Mesenchymal stem cell (in vitro differentiated cells and primary cell): Measurements from ENCODE around the gene RIC1.

Experiments used
- DNase-seq: peaks from one replicate; pipeline ENCODE4 v3.0.0-alpha.2; 2013
- H2AFZ ChIP-seq: one replicate; pipeline ENCODE4 v1.6.1; 2013; ENCODE audit warnings: low read depth, mild to moderate bottlenecking, control low read depth, inconsistent platforms, low read length, moderate library complexity
- H2AK5ac ChIP-seq: 2 replicates; pipeline ENCODE4 v1.6.1; 2013; ENCODE audit warnings: low read length, moderate library complexity, mild to moderate bottlenecking, inconsistent platforms; ENCODE audit not compliant: severe bottlenecking
- H2BK120ac ChIP-seq: one replicate; pipeline ENCODE4 v1.6.1; 2013; ENCODE audit warnings: low read depth, mild to moderate bottlenecking, inconsistent platforms, low read length, moderate library complexity
- H2BK12ac ChIP-seq, 2 experiments: one replicate each; pipeline ENCODE4 v1.6.1; 2013; ENCODE audit warnings: inconsistent platforms in 2 of 2, low read length in 2 of 2, mild to moderate bottlenecking in 2 of 2, moderate library complexity in 2 of 2, control low read depth in 1 of 2
- H2BK15ac ChIP-seq: one replicate; pipeline ENCODE4 v1.6.1; 2013; ENCODE audit warnings: mild to moderate bottlenecking, low read depth, inconsistent platforms; ENCODE audit not compliant: poor library complexity, severe bottlenecking
- H2BK5ac ChIP-seq: 2 replicates; pipeline ENCODE4 v1.6.1; 2013; ENCODE audit warnings: low read depth, mild to moderate bottlenecking, low read length, control low read depth, inconsistent platforms; ENCODE audit not compliant: poor library complexity, severe bottlenecking
- H3K14ac ChIP-seq, 2 experiments: one replicate each; pipeline ENCODE4 v1.6.1; 2013; ENCODE audit warnings: inconsistent platforms in 2 of 2, low read length in 2 of 2, control low read depth in 1 of 2, mild to moderate bottlenecking in 1 of 2, moderate library complexity in 1 of 2
- H3K18ac ChIP-seq, 2 experiments: one replicate each; pipeline ENCODE4 v1.6.1; 2013; ENCODE audit warnings: inconsistent platforms in 2 of 2, low read length in 2 of 2, control low read depth in 1 of 2, low read depth in 1 of 2, mild to moderate bottlenecking in 1 of 2
- H3K23ac ChIP-seq, 2 experiments: one replicate each; pipeline ENCODE4 v1.6.1; 2013; ENCODE audit warnings: inconsistent platforms in 2 of 2, low read length in 2 of 2, mild to moderate bottlenecking in 2 of 2, moderate library complexity in 2 of 2, control low read depth in 1 of 2
- H3K27ac ChIP-seq: 2 replicates; pipeline ENCODE4 v1.5.1; 2013; ENCODE audit warnings: mild to moderate bottlenecking, moderate library complexity, low read length, control low read depth, inconsistent platforms; ENCODE audit not compliant: poor library complexity, severe bottlenecking
- H3K27me3 ChIP-seq, 2 experiments: 2 replicates each; pipeline versions ENCODE4 v1.6.1 to v1.7.0; 2013; ENCODE audit warnings: low read length in 2 of 2, mild to moderate bottlenecking in 2 of 2, moderate library complexity in 2 of 2, control low read depth in 1 of 2, inconsistent platforms in 1 of 2; ENCODE audit not compliant: control insufficient read depth in 1 of 2, insufficient read depth in 1 of 2
- H3K36me3 ChIP-seq, 2 experiments: 2 replicates each; pipeline versions ENCODE4 v1.6.1 to v1.7.0; 2013; ENCODE audit warnings: low read length in 2 of 2, control low read depth in 1 of 2, inconsistent platforms in 1 of 2, low read depth in 1 of 2, mild to moderate bottlenecking in 1 of 2; ENCODE audit not compliant: insufficient read depth in 2 of 2, control insufficient read depth in 1 of 2
- H3K4ac ChIP-seq, 2 experiments: one replicate each; pipeline ENCODE4 v1.6.1; 2013; ENCODE audit warnings: inconsistent platforms in 2 of 2, low read length in 2 of 2, mild to moderate bottlenecking in 2 of 2, moderate library complexity in 2 of 2, control low read depth in 1 of 2, low read depth in 1 of 2
- H3K4me1 ChIP-seq: 2 replicates; pipeline ENCODE4 v1.6.1; 2013; ENCODE audit warnings: low read depth, low read length, control low read depth; ENCODE audit not compliant: control insufficient read depth, insufficient read depth
- H3K4me2 ChIP-seq: 2 replicates; pipeline ENCODE4 v1.6.1; 2013; ENCODE audit warnings: low read length, mild to moderate bottlenecking, inconsistent platforms; ENCODE audit not compliant: poor library complexity, severe bottlenecking
- H3K4me3 ChIP-seq, 2 experiments: 2 replicates each; pipeline versions ENCODE4 v1.5.1 to v1.7.0; 2013; ENCODE audit warnings: low read length in 2 of 2, mild to moderate bottlenecking in 2 of 2, control low read depth in 1 of 2, low read depth in 1 of 2; ENCODE audit not compliant: insufficient read depth in 1 of 2
- H3K79me1 ChIP-seq: replicated peaks from 2 replicates; pipeline ENCODE4 v1.6.1; 2013; ENCODE audit warnings: mild to moderate bottlenecking, control low read depth, low read length, inconsistent platforms; ENCODE audit not compliant: poor library complexity, severe bottlenecking
- H3K9ac ChIP-seq: 2 replicates; pipeline ENCODE4 v1.7.0; 2013; ENCODE audit warnings: mild to moderate bottlenecking, low read length, moderate library complexity
- H3K9me3 ChIP-seq: 2 replicates; pipeline ENCODE4 v1.7.0; 2013; ENCODE audit warnings: mild to moderate bottlenecking, low read length; ENCODE audit not compliant: control insufficient read depth
- H4K8ac ChIP-seq: one replicate; pipeline ENCODE4 v1.6.1; 2013; ENCODE audit warnings: inconsistent platforms, mild to moderate bottlenecking, low read length, moderate library complexity
- H4K91ac ChIP-seq: one replicate; pipeline ENCODE4 v1.6.1; 2013; ENCODE audit warnings: mild to moderate bottlenecking, low read length, inconsistent platforms
- WGBS: methylation state at CpG from one replicate; pipeline ENCODE4 v1.1.7; 2013; ENCODE audit warnings: mixed read lengths; 5-methylcytosine and 5-hydroxymethylcytosine counted together

The RIC1 gene

DNA sequence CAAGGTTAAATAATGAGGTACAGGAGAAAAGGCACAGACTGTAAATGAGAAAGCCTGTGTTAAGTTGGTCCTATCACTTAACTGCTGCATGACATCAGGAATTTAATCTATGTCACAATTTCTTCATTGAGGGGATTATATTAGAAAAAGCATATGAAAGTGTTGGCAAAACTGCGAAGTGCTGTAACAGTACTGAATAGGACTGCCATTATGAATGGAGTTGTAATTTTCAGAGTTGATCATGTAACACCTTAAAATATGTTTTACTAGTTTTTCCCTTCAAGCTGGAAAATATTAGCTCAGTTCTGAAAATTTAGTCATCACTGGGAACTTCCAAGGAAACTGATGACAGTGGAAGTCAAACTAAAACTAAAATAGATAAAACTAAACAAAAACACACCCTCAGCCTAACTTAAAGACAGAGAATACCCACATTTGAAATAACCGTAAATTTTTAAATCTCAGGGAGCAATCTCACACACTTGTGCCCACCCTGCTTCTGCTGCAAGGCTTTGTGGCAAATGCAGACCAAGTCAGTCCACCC, 158.9 kb downstream of the RIC1 start:
- Histone ChIP-seq H2BK120ac (peak overlapping the region; percentile 19), H3K27ac (no peak overlapping the region), H3K9me3 (no peaks in the 10 kb centered on the region), H3K14ac (no peak overlapping the region), H2BK5ac (no peak overlapping the region), H4K8ac (no peak overlapping the region), H3K4me3 (no peak overlapping the region), H3K79me1 (peaks cover 11% of the 10 kb centered on the region), H2AK5ac (no peak overlapping the region), H3K4me2 (no peak overlapping the region), H2AFZ (no peak overlapping the region), H3K18ac (no peak overlapping the region), H3K9ac (no peak overlapping the region), H3K23ac (no peak overlapping the region), H3K27me3 (no peaks in the 10 kb centered on the region), H3K4me1 (no peaks in the 10 kb centered on the region), H4K91ac (no peak overlapping the region), H2BK12ac (no peak overlapping the region), H3K36me3 (peaks cover 10 to 28% of the 10 kb centered on the region in 2 experiments), H3K4ac (no peak overlapping the region), H2BK15ac (no peak overlapping the region)
- DNase-seq = peak; percentile 35
- 94% methylated on average over 2 of the region's 2 CpGs for WGBS

DNA sequence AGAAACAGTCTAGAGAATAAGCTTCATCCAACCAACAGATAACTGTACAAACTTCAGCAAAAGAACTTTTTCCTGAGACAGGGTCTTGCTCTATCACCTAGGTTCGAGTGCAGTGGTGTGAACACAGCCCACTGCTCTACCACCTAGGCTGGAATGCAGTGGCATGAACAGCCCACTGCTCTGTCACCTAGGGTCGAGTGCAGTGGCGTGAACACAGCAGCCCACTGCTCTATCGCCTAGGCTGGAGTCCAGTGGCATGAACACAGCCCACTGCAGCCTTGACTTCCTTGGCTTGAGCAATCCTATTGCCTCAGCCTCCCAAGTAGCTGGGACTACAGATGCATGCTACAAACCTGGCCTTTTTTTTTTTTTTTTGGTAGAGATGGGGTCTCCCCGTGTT, 160.6 kb downstream of the RIC1 start:
- no peak for DNase-seq

GRCh38 chr9:5790923-5791322, 162.0 kb downstream of the RIC1 start:
- no peak overlapping the region for H3K9ac ChIP-seq
- H2BK12ac ChIP-seq = no peak overlapping the region
- H3K27me3 ChIP-seq = no peaks in the 10 kb centered on the region
- H3K4me2 ChIP-seq = no peak overlapping the region
- no peak overlapping the region for H4K8ac ChIP-seq
- WGBS = no CpG with 5 or more reads among the region's 1 CpG
- H2BK5ac ChIP-seq = no peak overlapping the region
- peaks cover 7 to 18% of the 10 kb centered on the region in 2 experiments for H3K36me3 ChIP-seq
- no peak overlapping the region for H3K4me3 ChIP-seq
- no peaks in the 10 kb centered on the region for H3K9me3 ChIP-seq
- H2AK5ac ChIP-seq = no peak overlapping the region
- no peaks in the 10 kb centered on the region for H3K4me1 ChIP-seq
- no peak overlapping the region for H2AFZ ChIP-seq
- H3K23ac ChIP-seq = no peak overlapping the region
- peaks cover 11% of the 10 kb centered on the region for H3K79me1 ChIP-seq
- H3K18ac ChIP-seq = no peak overlapping the region
- no peak for DNase-seq
- H2BK15ac ChIP-seq = no peak overlapping the region
- H2BK120ac ChIP-seq = no peak overlapping the region
- H3K4ac ChIP-seq = no peak overlapping the region
- no peak overlapping the region for H4K91ac ChIP-seq
- no peak overlapping the region for H3K27ac ChIP-seq
- H3K14ac ChIP-seq = no peak overlapping the region

More for the DNA sequence above, 160.6 kb downstream of the RIC1 start:
- 90% methylated on average over 4 of the region's 5 CpGs for WGBS
- no peak overlapping the region for H2BK5ac ChIP-seq
- H3K27ac ChIP-seq = no peak overlapping the region
- no peak overlapping the region for H2AK5ac ChIP-seq
- H3K9ac ChIP-seq = no peak overlapping the region
- no peak overlapping the region for H4K91ac ChIP-seq
- peak overlapping the region in 1 of 2 experiments; percentile 22 for H3K14ac ChIP-seq
- H2BK15ac ChIP-seq = no peak overlapping the region
- H3K4me1 ChIP-seq = no peaks in the 10 kb centered on the region
- no peak overlapping the region for H3K4me2 ChIP-seq
- no peak overlapping the region for H2BK12ac ChIP-seq
- no peaks in the 10 kb centered on the region for H3K9me3 ChIP-seq
- H3K4ac ChIP-seq = no peak overlapping the region
- no peak overlapping the region for H2AFZ ChIP-seq
- H3K27me3 ChIP-seq = no peaks in the 10 kb centered on the region
- no peak overlapping the region for H3K23ac ChIP-seq
- H3K36me3 ChIP-seq = peaks cover 10 to 28% of the 10 kb centered on the region in 2 experiments
- no peak overlapping the region for H3K18ac ChIP-seq
- no peak overlapping the region for H4K8ac ChIP-seq
- H2BK120ac ChIP-seq = no peak overlapping the region
- H3K4me3 ChIP-seq = no peak overlapping the region
- H3K79me1 ChIP-seq = peaks cover 11% of the 10 kb centered on the region

DNA sequence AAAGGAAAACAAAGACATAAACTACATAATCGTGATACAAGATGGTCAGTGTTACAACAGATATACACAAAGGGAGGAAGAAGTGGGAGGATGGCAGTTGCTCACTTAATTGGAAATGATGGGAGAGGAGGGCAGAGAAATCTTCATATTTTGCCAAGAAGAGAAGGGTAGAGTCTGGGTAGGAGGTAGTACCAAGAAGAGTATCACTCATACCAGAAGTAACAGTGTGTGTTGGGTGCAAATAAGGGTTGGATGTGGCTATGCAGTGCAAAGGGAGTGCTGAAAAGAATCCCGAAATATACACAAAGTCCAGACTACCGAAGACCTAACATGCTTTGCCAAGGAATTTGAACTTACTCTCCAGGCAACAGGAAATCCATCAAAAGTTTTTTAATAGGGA, 163.0 kb downstream of the RIC1 start:
- Histone ChIP-seq H3K27ac (no peak overlapping the region), H3K18ac (no peak overlapping the region)
- 84% methylated on average over 2 of the region's 3 CpGs for whole genome bisulfite sequencing

More for the DNA sequence above, 163.0 kb downstream of the RIC1 start:
- H3K4ac ChIP-seq = no peak overlapping the region
- H3K79me1 ChIP-seq = peaks cover 10% of the 10 kb centered on the region
- no peak overlapping the region for H2BK12ac ChIP-seq
- H2BK120ac ChIP-seq = no peak overlapping the region
- no peak overlapping the region for H2AK5ac ChIP-seq
- peaks cover 4 to 9% of the 10 kb centered on the region in 2 experiments for H3K36me3 ChIP-seq
- no peak overlapping the region for H2AFZ ChIP-seq
- no peak overlapping the region for H4K91ac ChIP-seq
- no peak overlapping the region for H3K4me3 ChIP-seq
- no peaks in the 10 kb centered on the region for H3K4me1 ChIP-seq
- no peak overlapping the region for H3K23ac ChIP-seq
- H3K9ac ChIP-seq = no peak overlapping the region
- no peak overlapping the region for H2BK15ac ChIP-seq
- no peaks in the 10 kb centered on the region for H3K27me3 ChIP-seq
- no peak overlapping the region for H4K8ac ChIP-seq
- H3K9me3 ChIP-seq = no peaks in the 10 kb centered on the region
- H2BK5ac ChIP-seq = no peak overlapping the region
- H3K4me2 ChIP-seq = no peak overlapping the region
- no peak for DNase-seq
- no peak overlapping the region for H3K14ac ChIP-seq
